HL-60 (cell line): ENCODE results near the gene MRM2.

Source experiments
- GABPA ChIP-seq: IDR thresholded peaks from 2 replicates; pipeline ENCODE4 v1.6.1; 2012; ENCODE audit warnings: low read depth
- POLR2AphosphoS5 ChIP-seq: IDR thresholded peaks from 2 replicates; pipeline ENCODE4 v1.6.1; 2012; ENCODE audit warnings: low read depth
- SPI1 ChIP-seq: IDR thresholded peaks from 2 replicates; pipeline ENCODE4 v1.6.1; 2012; ENCODE audit warnings: low read depth, mild to moderate bottlenecking, borderline replicate concordance
- TF ChIP-seq, protein P1 (sequence below): IDR thresholded peaks from one replicate; pipeline ENCODE4 v1.5.1; 2011; ENCODE audit warnings: low read length, control low read depth, inconsistent platforms; ENCODE audit not compliant: insufficient read depth
- TF ChIP-seq, protein P2 (sequence below): IDR thresholded peaks from 2 replicates; pipeline ENCODE4 v1.6.1; 2012; ENCODE audit warnings: low read depth; ENCODE audit not compliant: insufficient replicate concordance

DNA sequence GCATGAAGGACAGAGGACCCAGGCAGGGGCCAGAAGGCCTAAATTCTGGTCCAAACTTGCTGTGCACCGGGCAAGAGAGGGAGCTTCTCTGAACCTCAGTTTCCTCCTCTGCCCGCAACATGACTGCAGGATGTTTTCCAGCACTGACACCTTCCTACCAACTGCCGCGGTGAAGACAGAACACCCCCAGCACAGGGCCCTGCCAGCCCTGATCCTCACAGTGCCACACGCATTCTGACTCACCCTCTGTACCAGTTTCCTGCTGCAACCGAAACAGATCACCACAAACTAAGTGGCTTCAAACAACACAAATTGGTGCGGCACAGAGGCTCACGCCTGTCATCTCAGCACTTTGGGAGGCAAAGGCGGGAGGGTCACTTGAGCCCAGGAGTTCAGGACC, 27.4 kb downstream of the MRM2 start:
- TF ChIP-seq, protein P1, sequence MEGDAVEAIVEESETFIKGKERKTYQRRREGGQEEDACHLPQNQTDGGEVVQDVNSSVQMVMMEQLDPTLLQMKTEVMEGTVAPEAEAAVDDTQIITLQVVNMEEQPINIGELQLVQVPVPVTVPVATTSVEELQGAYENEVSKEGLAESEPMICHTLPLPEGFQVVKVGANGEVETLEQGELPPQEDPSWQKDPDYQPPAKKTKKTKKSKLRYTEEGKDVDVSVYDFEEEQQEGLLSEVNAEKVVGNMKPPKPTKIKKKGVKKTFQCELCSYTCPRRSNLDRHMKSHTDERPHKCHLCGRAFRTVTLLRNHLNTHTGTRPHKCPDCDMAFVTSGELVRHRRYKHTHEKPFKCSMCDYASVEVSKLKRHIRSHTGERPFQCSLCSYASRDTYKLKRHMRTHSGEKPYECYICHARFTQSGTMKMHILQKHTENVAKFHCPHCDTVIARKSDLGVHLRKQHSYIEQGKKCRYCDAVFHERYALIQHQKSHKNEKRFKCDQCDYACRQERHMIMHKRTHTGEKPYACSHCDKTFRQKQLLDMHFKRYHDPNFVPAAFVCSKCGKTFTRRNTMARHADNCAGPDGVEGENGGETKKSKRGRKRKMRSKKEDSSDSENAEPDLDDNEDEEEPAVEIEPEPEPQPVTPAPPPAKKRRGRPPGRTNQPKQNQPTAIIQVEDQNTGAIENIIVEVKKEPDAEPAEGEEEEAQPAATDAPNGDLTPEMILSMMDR: no peak
- TF ChIP-seq, protein P2, sequence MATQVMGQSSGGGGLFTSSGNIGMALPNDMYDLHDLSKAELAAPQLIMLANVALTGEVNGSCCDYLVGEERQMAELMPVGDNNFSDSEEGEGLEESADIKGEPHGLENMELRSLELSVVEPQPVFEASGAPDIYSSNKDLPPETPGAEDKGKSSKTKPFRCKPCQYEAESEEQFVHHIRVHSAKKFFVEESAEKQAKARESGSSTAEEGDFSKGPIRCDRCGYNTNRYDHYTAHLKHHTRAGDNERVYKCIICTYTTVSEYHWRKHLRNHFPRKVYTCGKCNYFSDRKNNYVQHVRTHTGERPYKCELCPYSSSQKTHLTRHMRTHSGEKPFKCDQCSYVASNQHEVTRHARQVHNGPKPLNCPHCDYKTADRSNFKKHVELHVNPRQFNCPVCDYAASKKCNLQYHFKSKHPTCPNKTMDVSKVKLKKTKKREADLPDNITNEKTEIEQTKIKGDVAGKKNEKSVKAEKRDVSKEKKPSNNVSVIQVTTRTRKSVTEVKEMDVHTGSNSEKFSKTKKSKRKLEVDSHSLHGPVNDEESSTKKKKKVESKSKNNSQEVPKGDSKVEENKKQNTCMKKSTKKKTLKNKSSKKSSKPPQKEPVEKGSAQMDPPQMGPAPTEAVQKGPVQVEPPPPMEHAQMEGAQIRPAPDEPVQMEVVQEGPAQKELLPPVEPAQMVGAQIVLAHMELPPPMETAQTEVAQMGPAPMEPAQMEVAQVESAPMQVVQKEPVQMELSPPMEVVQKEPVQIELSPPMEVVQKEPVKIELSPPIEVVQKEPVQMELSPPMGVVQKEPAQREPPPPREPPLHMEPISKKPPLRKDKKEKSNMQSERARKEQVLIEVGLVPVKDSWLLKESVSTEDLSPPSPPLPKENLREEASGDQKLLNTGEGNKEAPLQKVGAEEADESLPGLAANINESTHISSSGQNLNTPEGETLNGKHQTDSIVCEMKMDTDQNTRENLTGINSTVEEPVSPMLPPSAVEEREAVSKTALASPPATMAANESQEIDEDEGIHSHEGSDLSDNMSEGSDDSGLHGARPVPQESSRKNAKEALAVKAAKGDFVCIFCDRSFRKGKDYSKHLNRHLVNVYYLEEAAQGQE: no peak
- TF ChIP-seq SPI1 (no peak), POLR2AphosphoS5 (no peak), GABPA (no peak)
